NCI-H526 treated with DMSO at 0.1 percent for 48 hours (cell line): ENCODE data around the gene CREB3L1.
A peak's percentile ranks its signal among the peaks of the same experiment; 100 is the strongest.

Source experiments
- DNase-seq: peaks from one replicate; lab custom pipeline; 2025; lab: John Stamatoyannopoulos, UW

CREB3L1 gene, protein sequence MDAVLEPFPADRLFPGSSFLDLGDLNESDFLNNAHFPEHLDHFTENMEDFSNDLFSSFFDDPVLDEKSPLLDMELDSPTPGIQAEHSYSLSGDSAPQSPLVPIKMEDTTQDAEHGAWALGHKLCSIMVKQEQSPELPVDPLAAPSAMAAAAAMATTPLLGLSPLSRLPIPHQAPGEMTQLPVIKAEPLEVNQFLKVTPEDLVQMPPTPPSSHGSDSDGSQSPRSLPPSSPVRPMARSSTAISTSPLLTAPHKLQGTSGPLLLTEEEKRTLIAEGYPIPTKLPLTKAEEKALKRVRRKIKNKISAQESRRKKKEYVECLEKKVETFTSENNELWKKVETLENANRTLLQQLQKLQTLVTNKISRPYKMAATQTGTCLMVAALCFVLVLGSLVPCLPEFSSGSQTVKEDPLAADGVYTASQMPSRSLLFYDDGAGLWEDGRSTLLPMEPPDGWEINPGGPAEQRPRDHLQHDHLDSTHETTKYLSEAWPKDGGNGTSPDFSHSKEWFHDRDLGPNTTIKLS

DNA sequence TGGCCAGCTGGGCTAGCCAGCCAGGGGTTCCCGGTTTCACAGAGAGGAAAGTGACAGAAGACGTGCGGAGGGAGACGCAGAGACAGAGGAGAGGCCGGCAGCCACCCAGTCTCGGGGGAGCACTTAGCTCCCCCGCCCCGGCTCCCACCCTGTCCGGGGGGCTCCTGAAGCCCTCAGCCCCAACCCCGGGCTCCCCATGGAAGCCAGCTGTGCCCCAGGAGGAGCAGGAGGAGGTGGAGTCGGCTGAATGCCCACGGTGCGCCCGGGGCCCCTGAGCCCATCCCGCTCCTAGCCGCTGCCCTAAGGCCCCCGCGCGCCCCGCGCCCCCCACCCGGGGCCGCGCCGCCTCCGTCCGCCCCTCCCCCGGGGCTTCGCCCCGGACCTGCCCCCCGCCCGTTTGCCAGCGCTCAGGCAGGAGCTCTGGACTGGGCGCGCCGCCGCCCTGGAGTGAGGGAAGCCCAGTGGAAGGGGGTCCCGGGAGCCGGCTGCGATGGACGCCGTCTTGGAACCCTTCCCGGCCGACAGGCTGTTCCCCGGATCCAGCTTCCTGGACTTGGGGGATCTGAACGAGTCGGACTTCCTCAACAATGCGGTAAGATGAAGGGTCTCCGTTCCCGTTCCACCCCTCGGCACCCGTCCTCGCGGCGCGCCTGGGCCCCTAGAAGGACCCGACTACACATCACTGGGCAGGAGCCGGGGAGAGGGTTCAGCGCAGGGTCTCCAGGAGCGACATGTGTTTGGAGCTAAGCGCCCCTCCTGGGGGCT lies at the start of gene CREB3L1:
Gene CREB3L1, plus strand, starts transcription at position 41 of the 765 bp plus-strand sequence. Its CDS starts 450 bp downstream, at position 491.
- no peak for DNase-seq

DNA sequence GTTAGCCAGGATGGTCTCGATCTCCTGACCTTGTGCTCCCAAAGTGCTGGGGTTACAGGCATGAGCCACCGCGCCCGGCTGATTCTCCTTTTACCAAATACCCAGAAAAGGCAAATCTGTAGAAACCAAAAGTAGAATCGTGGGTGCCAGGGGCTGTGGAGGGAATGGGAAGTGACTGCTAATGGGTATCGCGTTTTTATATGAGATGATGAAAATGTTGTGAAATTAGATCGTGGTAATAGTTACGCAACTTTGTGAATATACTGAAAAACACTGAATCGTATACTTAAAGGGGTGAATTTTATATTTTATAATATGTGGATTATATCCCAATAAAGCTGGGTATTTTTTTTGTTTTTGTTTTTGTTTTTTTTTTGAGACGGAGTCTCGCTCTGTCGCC lies 48.2 kb upstream of the CREB3L1 start:
- no peak for DNase-seq

DNA sequence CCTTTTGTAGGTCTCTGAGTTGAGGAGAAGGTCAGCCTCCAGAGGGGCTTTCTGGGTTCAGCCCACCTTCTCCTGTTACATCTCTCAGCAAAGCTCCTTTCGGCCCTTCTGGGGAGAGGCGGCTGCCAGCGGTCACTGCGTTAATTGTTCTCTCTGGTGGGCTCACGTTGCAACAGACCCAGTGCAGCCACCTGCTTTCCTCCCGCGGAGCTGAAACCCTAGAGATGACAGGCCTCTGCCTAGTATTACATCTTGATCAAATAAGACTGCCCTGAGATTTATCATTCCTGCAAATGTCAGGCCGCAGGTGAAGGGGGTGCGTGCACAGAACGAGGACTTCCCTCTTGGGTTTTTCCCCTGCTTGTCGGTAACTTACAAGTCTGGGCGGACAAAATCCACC lies 43.2 kb upstream of the CREB3L1 start:
- DNase-seq = no peak

- DNase-seq = no peak
Measured at GRCh38 chr11:46235777-46236688, 41.4 kb upstream of the CREB3L1 start.

- no peak for DNase-seq
Measured at GRCh38 chr11:46236918-46237247, 40.6 kb upstream of the CREB3L1 start.

DNA sequence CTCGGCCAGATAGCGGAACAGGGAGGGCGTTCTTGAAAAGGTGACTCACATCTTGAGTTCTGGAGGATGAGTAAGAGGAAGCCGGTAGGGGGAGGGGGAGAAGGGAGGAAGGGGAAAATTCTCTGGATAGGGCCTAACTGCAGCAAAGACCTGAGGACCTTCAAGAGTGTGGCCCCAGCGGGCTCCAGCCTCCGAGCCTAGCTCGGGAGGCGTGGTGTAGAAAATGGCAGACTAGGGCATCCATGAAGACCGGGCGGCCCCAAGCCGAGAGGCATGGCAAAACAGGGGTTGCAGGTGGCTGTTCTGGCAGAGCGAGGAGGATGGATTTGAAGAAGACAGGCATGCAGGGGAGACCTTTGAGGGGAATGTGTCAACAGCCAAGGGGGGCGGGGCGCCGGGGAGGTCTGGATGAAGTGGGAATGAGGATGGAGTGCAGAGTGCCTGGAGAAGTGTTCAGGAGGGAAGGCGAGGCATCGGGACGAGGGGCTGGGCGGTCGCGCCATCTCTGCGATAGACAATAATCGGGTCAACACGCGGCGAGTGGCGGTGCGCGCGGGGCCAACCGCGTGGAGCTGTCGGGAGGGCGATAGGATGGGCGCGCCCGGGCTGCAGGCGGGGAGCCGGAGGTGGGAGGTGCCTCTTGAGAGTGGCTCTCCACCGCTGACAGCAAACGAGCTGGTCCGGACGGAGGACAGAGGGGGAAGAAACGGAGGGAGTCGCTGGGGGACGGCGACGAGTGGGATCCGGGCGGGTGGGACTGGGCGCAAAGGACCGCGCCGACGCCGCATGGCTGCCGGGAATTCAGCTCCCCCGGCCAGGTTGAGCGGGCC lies 40.0 kb upstream of the CREB3L1 start:
- DNase-seq = peak; percentile 32

GRCh38 chr11:46238078-46238966 lies 39.1 kb upstream of the CREB3L1 start:
- no peak for DNase-seq

DNA sequence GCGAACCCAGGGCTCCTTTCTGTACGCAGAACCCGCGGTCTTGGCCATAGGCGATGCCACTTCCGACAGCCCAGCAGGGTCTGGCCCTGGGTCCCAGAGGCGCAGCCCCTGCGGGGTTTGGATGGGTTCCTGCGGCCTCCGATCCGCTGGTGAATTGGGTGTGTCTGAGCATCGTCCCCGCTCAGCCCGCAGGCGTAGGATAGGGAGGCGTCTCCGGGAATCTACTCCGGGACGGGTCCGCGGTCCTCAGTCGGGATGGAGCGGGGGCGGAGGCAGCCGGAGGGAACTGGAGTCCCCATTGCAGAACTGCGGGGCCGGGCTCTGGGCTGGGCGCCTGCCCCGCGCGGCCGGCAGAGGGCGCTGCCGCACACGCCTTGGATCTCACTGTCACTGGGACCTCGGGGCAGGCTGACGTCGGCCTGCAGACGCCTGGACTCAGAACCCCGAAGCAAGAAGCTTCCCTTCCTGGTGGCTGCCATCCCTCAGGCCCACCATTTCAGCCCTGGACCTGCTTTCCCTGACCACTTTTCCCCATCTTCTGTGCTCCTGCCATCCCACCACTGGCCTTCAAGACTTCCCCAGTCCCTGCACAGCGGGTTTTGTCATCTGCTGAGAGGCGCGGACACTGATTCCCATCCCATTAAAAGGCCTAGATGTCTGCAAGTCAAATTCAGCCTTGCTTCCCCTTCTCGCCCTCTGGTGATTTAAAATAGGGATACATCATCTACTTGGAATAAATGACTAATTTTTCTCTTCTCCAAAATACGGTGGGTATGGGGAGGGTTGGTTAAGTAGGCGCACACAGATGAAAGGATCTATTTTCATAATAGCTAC lies 38.3 kb upstream of the CREB3L1 start:
- peak; percentile 80 for DNase-seq

GRCh38 chr11:46239801-46240061 lies 37.7 kb upstream of the CREB3L1 start:
- no peak for DNase-seq

- DNase-seq = no peak
Measured at GRCh38 chr11:46240371-46240770, 37.1 kb upstream of the CREB3L1 start.

DNA sequence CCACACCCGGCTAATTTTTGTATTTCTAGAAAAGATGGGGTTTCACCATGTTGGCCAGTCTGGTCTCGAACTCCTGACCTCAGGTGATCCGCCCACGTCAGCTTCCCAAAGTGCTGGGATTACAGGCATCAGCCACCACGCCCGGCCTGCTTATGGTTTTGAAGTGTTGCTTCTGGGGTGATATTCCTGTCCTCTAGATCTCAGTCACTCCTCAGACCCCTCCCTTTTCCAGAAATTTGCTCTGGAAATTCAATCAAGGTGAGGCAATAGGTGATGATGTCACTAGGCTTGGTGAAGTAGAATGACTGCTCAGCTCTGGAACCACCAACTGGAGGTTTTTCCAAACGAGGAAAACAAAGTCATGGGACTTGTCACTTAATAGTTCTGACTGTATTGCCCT lies 36.6 kb upstream of the CREB3L1 start:
- no peak for DNase-seq

DNA sequence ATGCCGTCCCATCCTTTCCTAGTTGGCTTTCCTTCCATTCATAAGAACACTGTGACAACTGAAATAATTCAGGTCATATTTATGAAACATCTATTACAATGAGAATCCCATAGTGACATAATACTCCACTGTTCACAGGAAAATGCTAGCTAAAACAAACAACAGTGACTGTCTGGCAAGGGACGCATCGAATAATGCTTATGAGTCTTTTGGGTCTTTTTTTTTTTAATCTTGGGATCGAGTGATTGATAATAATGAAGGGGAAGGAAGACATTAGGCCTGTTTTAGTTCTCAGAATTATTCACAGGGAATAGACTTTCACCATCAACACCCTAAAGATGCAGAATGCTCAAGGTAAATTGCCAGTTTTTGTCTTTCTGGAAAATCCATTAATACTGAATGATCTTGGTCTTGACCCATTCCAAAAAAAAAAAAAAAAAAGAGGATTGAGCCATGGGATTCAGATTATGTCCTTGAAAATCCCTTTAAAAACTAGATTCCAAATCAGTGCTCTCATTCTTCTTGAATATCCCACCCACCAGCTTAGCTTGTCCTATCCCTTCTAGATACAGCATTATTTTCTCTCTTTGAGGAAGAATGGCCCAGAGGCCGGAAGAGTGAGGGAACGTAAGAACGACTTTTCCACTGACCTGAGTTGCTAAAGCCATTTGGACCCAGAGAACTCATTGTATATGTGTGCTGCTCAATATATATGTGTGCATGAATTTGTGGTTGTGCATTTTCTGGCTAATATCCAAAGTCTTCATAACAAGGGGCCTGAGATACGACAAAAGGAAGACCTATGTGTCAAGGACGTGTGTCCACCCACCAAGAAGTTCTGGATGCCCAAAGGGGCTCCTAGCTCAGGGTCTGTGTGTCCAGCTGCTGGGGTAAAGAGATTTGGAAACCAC lies 35.2 kb upstream of the CREB3L1 start:
- no peak for DNase-seq

- peak; percentile 72 for DNase-seq
Measured at GRCh38 chr11:46242952-46243795, 34.3 kb upstream of the CREB3L1 start.

DNA sequence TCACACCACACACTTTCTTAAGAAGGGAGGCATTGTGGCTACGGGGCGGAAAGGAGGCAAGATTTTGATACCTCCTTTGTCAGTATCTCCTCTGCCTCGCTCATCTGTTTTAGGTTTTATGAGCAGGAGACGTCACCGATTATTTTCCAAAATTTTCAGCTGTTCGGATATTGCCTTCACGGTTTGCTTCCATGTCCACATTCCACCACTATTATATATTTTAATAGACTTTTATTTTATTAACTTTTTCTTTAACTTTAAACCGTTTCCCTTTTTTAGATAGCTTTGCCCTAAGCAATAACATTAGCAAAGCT lies 33.7 kb upstream of the CREB3L1 start:
- DNase-seq = no peak

- DNase-seq = no peak
Measured at GRCh38 chr11:46246521-46246920, 30.9 kb upstream of the CREB3L1 start.

DNA sequence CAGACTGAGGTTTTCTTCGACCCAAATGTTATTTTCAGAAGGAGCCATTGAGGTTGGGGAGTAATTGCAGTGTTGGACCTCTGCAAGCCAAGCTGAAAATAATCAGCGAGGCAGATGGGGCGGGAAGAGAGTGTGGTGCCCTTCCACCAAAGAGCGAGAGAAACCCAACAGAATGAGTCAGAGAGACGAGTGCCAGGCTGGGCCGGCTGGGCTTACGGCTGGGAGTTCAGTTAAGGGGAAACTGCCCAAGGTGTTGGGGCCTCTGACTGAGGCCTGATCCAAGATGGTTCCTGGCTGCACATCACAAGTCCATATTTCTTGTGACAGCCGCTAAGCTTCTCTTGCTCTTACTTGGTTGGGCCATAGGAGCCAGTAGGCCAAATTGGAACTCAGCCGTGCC lies 30.4 kb upstream of the CREB3L1 start:
- no peak for DNase-seq

- DNase-seq = peak; percentile 55
Measured at GRCh38 chr11:46247659-46248058, 29.8 kb upstream of the CREB3L1 start.
